Airway epithelial cell (primary cell): ENCODE measurements around the gene WDR90. TPM values are rescaled to one million over a fixed set of nuclear protein-coding genes. Genes with fewer than 3 reads are reported as not detected.

ENCODE experiments used
- total RNA-seq: library from RNA; depleted of rRNA; stranded (reverse); fragments of >200 nt; gene quantifications from 2 replicates; pipeline ENCODE4 v1.2.3, GENCODE V29; 2015

The WDR90 gene
- total RNA-seq: 11.3 and 15.0 TPM in 2 replicates

DNA sequence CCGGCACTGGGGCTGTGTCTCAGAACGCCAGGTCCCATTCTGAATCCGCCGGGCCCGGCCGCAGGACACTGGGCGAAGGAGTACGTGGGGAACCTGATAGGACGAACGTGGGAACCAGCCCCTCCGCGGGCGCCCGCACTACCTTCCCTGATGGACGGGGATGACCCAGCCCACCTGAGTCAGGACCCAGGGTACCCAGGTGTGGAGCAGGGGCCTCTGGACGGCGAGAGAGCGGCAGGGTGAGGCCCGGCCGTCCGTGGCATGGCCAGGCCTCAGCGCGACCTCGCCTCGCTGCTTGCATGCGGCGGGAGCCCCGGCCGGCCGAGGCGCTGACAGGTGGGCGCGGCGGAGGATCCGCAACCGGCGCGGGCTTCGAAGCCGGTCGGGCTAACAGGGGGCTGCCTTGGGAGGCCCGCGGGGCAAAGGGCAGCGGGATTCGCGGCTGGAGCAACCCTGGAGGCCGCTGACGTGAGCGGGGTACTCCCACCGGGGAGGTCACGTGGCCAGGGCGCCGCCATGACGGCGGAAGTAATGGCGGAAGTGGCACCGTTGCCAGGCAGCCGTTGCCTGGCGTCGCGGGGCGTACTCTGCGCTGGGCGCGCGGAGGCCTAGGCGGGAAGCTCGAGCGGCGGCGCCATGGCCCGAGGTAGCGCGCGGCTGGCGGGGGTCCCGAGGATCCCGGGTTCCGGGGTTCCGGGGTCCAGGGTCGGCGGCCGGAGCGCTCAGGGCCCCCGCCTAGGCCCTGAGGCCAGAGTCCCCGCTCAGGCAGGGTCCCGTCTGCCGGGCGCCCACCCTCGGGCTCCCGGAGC is at the start of gene WDR90:
Gene WDR90, plus strand, starts transcription at position 585 of the 809 bp plus-strand sequence. Its CDS starts 52 bp downstream, at position 637.

DNA sequence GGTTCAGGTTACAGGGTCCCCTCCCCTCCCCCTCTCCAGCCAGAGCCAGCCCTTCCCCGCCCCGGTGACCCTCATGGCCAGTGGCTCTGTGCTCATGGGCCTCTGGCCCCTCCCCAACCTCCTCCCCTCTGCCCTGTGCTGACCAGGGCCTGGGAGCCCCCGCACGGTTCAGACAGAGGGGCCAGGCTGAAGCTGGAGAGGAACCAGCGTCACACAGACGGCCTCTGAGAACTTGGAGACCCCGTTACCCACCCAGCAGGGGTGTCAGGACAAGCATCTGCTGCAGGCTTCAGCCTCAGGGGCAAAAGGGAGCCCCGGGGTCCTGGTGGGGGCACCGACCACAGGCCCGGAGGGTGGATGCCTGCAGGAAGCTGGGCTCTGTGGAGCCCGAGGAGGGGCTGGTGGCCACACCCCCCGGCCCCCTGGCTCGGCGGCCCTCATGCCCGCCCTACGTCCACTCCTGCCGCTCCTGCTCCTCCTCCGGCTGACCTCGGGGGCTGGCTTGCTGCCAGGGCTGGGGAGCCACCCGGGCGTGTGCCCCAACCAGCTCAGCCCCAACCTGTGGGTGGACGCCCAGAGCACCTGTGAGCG is 18.3 kb upstream of the WDR90 start, which contains the start of gene WFIKKN1:
Gene WFIKKN1, plus strand, starts transcription at position 171 of the 591 bp plus-strand sequence. Its CDS starts 269 bp downstream, at position 440.

DNA sequence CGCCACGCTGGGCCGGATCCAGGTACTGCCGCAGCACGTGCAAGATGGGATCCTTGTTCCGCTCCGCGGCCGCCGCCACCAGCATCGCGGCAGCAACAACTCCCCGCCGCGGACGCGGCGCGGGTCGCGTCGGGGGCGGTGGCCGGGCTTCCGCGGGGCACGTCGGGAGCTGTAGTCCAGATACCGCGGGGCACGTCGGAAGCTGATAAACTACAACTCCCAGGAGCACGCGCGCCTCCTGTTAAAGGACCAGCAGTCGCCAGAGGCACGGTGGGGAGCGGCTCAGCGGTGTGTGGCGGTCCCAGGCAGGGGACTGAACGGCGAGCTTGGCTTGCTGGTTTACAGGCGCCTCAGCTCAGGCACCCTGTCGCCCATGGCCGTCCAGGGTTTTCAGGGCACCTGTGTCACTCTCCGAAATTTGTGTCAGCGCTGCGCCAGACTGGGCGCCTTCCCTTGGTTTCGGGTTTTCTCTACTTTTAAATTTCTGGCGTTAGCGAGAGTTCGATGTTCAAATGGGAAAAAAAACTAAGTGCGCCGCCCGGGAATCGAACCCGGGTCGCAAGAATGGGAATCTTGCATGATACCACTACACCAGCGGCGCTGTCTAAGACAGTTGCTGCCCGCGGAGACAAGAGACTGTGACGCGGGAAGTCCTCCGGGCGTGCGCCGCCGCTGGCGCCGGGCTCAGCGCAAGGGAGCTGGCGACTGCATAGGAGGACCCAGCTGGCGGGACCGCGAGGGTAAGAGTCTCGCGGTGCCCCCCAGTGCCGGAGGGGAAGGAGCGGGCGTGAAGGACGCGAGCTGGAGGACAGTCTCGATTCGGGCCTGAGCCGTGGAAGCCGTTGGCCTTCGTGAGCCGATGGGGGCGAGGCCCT is 12.7 kb upstream of the WDR90 start, which contains the start of gene METTL26:
Gene METTL26, minus strand, starts transcription at position 100 of the 875 bp plus-strand sequence. Its CDS starts 15 bp downstream, at position 85.

DNA sequence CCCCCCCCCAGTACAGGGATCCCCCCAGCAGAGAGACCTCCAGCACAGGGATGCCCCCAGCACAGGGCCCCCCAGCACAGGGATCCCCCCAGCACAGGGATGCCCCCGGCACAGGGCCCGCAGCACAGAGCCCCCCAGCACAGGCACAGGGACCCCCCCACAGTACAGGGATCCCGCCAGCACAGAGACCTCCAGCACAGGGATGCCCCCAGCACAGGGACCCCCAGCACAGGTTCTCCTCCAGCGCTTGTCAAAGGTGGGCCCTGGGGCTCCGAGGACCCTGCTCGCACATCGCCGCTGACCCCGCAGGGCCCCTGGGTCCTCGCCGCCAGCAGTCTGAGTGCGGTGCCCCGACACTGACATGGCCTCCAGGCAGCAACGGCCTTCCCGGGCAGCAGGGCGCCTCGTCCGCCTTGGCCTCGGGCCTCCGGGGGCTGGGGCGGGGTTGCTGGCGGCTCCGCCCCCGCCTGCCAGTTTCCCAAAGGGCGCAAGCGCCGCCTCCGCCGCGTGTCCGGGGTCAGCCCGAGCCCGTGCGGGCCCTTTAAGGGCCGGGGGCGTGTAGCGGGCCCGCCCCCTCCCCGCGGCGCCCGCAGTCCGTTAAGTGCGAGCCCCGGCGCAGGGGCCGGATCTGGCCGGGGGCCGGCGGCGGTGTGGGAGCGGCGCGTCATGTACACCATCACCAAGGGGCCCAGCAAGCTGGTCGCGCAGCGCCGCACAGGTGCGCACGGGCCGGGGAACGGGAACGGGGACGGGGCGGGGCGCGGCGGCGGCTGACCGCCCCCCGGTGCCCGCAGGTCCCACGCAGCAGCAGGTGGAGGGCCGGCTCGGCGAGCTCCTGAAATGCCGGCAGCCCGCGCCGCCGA is 7.6 kb upstream of the WDR90 start, which contains the start of gene MCRIP2:
Gene MCRIP2, plus strand, starts transcription at position 503 of the 863 bp plus-strand sequence. Its CDS starts 164 bp downstream, at position 667.

DNA sequence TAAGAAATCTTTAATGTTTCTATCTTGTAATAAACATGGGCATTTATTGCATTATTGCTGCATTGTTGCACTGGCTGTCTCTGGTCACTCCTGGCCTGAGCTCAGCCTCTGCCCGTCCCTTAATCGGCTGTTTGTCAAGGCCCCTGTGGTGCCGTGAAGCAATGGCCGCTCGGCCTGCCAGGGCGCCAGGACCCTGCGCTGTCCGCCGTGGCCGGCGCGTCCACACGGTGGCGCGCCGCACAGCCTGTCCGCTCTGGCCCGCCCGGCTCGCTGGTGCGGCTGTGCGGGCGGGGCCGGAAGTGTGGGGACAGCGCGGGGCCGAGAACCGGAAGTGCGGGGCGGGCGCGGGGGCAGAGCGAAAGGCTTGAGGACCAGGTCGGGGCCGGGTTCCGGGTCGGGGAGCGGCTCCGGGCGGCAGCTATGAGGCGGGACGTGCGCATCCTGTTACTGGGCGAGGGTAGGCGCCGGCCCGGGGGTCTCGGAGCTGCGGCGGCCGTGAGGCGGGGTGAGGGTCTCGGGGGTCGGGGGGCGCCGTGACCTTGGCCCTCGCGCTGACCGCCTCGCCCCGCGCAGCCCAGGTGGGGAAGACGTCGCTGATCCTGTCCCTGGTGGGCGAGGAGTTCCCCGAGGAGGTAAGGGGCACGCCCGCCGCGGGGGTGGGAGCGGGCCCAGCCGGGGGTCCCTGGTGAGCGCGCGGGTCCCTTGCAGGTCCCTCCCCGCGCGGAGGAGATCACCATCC is 18.8 kb downstream of the WDR90 start, which contains the start of gene RHOT2:
Gene RHOT2, plus strand, starts transcription at position 353 of the 739 bp plus-strand sequence. Its CDS starts 68 bp downstream, at position 421.

DNA sequence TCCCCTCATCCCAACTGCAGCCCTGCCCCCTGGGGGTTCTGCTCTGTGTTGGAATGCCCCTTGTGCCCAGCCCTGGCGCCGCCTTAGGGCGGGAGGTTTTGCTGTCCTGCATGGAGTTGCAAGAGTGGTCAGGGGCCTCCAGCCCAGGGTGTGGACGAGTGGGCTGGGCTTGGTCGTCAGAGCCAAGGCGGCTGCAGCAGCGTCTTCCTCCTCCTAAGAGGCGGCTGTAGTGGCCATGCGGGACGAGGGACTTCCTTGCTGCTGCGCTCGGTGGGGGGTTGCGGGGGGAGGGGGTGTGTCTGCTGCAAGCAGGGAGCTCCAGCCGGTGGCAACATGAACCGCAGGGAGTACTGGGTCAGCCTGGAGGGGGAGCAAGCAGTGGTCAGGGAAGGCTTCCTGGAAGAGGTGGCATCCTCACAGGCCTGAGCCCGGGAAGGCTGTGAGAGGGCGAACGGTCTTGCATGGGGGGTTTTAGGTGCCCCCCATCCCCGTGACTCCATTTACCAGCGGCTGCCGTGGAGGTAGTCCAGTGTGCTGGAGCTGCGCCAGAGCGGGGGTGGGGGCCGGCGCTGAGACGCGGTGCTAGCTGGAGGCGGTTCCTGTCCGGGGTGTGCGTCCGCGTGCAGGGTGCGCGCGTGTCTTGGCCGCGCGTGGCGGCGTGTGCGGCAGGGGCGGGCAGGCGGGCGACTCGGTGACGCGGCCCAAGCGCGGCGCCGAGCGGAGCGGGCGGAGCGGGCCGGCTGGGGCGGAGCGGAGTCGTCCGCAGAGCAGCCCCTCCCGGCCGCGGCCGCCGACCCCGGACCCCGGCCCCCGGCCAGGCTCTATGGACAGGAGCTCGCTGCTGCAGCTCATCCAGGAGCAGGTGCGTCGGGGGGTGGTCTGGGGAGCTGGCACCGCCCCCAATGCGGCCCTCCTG is 26.1 kb downstream of the WDR90 start, which contains the start of gene RHBDL1:
Gene RHBDL1, plus strand, starts transcription at position 704 of the 916 bp plus-strand sequence. Its CDS starts 120 bp downstream, at position 824.

DNA sequence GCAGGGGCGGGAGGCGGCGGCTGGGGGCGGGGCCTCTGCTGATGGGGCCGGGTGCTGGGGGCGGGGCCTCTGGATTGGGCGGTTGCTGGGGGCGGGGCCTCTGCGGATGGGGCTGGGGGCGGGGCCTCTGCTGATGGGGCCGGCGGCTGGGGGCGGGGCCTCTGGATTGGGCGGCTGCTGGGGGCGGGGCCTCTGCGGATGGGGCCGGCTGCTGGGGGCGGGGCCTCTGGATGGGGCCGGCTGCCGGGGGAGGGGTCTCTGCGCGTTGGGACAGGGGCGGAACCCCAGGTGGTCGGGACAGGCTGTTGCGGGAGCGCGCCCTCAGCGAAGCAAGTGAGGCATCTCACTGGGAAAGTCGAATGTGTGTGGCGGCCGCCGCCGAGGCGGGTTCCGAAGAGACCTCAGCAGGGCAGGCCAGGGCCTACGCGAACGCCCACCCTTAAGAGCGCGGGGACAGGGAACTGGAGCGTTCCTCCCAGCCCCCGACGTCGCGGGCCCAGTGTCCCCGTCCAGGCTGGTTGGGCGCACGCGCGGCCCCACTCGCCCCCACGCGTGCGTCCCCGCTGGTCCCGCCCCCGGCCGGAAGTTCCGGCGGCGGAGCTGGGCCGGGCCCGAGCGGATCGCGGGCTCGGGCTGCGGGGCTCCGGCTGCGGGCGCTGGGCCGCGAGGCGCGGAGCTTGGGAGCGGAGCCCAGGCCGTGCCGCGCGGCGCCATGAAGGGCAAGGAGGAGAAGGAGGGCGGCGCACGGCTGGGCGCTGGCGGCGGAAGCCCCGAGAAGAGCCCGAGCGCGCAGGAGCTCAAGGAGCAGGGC is 30.9 kb downstream of the WDR90 start, which contains the start of gene STUB1:
Gene STUB1, plus strand, starts transcription at position 597 of the 811 bp plus-strand sequence. Its CDS starts 116 bp downstream, at position 713.

DNA sequence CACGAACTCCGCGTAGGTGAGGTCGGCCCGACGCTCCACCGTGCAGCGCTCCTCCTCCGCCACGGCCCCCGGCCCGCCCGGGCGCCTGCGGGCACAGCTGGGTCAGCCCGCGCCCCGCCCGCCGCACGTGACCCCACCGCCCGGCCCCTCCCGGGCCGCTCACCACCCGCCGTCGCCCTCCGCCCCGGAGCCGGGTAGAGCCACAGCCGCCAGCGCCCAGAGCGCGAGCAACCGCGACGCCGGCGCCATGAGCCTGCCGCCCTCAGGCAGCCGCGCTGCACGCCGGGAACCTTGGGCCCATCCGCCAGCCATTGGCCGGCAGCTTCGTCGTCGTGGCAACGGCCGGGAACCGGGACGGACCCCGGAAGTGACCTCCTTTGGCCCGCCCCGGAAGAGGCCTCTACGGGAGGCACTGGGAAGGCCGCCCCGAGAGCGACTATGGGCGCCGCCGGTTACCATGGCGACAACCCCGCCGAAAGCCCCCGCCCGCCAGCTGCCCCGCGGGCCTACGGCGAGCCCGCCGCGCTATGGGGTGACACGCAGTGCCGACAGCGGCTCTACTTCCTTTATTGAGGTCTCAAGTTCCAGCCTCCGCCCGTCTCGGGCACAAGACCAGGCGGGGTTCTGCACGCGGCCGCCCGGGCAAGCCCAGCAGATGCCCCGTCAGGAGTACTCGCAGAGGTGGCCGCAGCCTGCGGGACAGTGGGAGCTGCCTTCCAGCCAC is 35.1 kb downstream of the WDR90 start, which contains the start of gene JMJD8:
Gene JMJD8, minus strand, starts transcription at position 264 of the 724 bp plus-strand sequence. Its CDS starts 15 bp downstream, at position 249.

DNA sequence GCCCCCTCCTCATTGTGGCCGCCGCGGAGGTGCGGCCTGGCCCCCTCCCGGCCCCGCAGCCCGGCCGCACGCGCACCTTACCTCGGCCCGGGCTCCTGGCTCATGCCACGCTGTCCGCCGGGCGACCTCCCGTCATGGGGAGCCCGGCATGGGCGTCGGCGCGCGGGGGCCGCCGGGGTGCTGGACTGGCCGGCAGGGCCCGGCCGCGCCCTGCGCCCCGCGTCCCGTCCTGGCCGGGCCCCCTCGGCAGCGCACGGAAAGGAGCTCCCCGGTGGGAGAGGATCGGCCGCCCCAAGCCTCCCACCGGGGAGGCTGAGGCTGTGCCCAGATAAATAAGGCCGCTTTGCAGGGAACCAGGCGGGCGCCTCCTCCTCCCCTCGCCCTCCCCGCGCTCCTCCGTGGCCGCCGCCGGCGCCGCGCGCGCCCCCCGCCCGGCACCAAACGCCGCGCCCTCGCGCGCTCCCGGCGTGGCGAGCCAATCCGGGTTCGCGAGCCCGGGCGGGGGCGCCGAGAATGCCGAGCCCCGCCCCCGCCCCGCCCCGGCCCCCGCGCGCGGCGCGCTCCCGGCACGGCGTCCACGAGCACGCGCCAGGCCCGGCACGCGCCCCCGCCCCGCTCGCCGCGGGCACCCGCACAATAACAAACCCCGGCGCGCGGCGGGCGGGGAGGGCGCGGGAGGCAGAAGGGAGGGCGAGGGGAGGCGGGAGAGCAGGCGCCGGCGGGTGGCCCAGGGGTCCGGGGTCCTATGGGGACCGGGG is 56.4 kb downstream of the WDR90 start, which contains the start of gene FBXL16:
Gene FBXL16, minus strand, starts transcription at position 371 of the 758 bp plus-strand sequence. CDS start 8,396 bp downstream, outside the sequence.

DNA sequence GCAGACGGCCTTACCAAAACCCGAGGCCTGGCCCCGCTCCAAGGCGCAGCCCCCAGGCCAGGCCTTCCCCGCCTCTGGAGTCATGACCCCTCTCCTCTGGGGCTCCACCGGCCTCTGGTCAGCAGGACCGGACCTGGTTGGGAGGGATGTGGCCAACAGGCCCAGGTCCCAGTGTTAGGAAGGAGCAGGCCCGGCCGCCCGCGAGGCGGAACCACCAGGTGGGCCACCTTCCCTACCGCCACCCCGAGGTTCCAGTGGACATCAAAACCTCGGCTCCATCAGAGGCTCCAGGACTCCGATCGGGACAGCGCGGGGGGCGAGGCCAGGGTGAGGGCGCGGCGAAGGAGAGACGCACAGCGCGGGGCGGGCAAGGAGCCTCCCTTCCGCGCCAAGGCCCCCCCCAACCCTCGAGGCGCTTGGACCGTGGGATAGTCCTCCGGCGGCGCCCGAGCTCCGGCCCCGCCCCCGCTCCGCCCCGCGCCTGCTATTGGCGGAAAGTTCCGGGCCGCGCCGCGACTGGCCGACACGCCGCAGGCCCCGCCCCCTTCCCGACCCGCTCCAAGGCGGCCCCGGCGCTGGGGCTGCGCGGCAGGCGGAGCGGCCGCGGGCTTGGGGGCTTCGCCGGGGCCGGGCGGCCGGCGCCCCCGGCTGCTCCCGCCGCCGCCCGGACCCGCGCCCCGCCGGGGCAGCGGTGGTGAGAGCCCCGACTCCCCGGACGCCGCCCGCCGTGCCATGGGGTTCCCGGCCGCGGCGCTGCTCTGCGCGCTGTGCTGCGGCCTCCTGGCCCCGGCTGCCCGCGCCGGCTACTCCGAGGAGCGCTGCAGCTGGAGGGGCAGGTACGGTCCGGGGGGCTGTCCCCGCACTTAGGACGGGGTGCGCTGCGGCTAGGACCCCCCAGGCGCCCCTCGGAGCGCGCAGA is 65.7 kb downstream of the WDR90 start, which contains the start of gene METRN:
Gene METRN, plus strand, starts transcription at position 561 of the 919 bp plus-strand sequence. Its CDS starts 172 bp downstream, at position 733.

Other genes starting within 250 kb of the WDR90 start
- 14.5 and 17.5 TPM in 2 replicates for gene DECR2, start 247.5 kb upstream of the WDR90 start, total RNA-seq
- gene RAB11FIP3, start 223.7 kb upstream of the WDR90 start, total RNA-seq: 15.2 and 16.9 TPM in 2 replicates
- 45.1 and 52.1 TPM in 2 replicates for gene CAPN15, start 121.7 kb upstream of the WDR90 start, total RNA-seq
- not detected in 2 replicates for gene PRR35, start 89.0 kb upstream of the WDR90 start, total RNA-seq
- gene NHLRC4, start 82.4 kb upstream of the WDR90 start, total RNA-seq: 0.28 TPM in 1 of 2 replicates, not detected in the other
- gene PIGQ, start 79.4 kb upstream of the WDR90 start, total RNA-seq: 25.6 and 30.4 TPM in 2 replicates
- 21.7 and 24.5 TPM in 2 replicates for gene RAB40C, start 59.3 kb upstream of the WDR90 start, total RNA-seq
- 0.14 and 0.21 TPM in 2 replicates for gene WFIKKN1, start 18.4 kb upstream of the WDR90 start, total RNA-seq
- gene METTL26, start 13.1 kb upstream of the WDR90 start, total RNA-seq: 184 and 265 TPM in 2 replicates
- gene MCRIP2, start 7.5 kb upstream of the WDR90 start, total RNA-seq: 51.2 and 60.1 TPM in 2 replicates
- gene RHOT2, start 18.8 kb downstream of the WDR90 start, total RNA-seq: 57.4 and 65.5 TPM in 2 replicates
- gene RHBDL1, start 26.3 kb downstream of the WDR90 start, total RNA-seq: 3.6 and 4.2 TPM in 2 replicates
- gene STUB1, start 31.0 kb downstream of the WDR90 start, total RNA-seq: 193 and 214 TPM in 2 replicates
- gene JMJD8, start 35.0 kb downstream of the WDR90 start, total RNA-seq: 41.0 and 56.5 TPM in 2 replicates
- 12.5 and 12.6 TPM in 2 replicates for gene WDR24, start 41.0 kb downstream of the WDR90 start, total RNA-seq
- gene FBXL16, start 56.4 kb downstream of the WDR90 start, total RNA-seq: 1.7 and 1.8 TPM in 2 replicates
- gene METRN, start 65.8 kb downstream of the WDR90 start, total RNA-seq: 132 and 150 TPM in 2 replicates
- 46.1 and 75.9 TPM in 2 replicates for gene ANTKMT, start 71.8 kb downstream of the WDR90 start, total RNA-seq
- gene CCDC78, start 77.1 kb downstream of the WDR90 start, total RNA-seq: 1.7 and 3.4 TPM in 2 replicates
- gene HAGHL, start 77.7 kb downstream of the WDR90 start, total RNA-seq: 13.5 and 21.9 TPM in 2 replicates
- 24.1 and 35.5 TPM in 2 replicates for gene CIAO3, start 91.6 kb downstream of the WDR90 start, total RNA-seq
- gene MSLN, start 111.4 kb downstream of the WDR90 start, total RNA-seq: 11.5 and 12.4 TPM in 2 replicates
- gene RPUSD1, start 139.0 kb downstream of the WDR90 start, total RNA-seq: 48.0 and 50.6 TPM in 2 replicates
- 24.4 and 24.5 TPM in 2 replicates for gene CHTF18, start 139.3 kb downstream of the WDR90 start, total RNA-seq
- gene GNG13, start 151.4 kb downstream of the WDR90 start, total RNA-seq: not detected in 2 replicates